NCI-H146 treated with DMSO at 0.1 percent for 48 hours (cell line): ENCODE measurements around the gene CEMP1.

ENCODE experiments used
- DNase-seq: peaks from one replicate; lab custom pipeline; 2025; ENCODE audit not compliant: unreplicated experiment; lab: John Stamatoyannopoulos, UW

The CEMP1 gene

GRCh38 chr16:2486645-2487516 is 44.3 kb downstream of the CEMP1 start:
- DNase-seq = no peak

DNA sequence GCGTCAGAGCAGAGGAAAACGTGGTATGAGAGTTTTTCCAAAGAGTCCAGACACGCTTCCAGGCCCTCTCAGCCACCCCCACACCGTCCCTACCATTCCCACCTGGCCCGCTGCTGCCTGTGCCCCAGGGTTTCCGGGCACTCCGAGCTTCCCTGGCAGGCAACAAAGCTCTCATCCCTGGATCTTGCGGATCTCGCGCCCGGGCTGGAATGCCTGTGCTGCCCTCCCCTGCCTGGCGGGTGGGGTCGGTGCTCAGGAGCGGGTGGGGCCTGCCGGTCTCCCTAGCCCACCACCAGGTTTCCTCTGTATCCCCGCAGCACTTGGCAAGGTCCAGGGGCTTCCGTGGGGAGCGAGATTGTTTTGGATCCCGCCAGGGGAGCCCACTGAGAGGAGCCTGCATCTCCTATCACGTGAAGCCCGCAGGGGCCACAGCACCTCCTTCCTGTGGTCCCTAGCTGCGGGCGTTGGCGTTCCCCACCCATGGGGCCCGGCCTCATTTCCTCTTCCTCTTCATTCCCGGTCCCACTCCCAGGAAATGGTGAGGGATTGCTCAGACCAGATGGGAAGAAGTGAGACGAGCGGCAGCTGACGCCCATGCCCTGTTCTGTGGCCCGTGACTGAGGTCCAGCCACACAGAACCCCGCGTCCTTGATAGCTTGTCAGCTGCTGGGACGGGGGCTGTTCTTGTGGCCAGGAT is 45.2 kb downstream of the CEMP1 start:
- no peak for DNase-seq

DNA sequence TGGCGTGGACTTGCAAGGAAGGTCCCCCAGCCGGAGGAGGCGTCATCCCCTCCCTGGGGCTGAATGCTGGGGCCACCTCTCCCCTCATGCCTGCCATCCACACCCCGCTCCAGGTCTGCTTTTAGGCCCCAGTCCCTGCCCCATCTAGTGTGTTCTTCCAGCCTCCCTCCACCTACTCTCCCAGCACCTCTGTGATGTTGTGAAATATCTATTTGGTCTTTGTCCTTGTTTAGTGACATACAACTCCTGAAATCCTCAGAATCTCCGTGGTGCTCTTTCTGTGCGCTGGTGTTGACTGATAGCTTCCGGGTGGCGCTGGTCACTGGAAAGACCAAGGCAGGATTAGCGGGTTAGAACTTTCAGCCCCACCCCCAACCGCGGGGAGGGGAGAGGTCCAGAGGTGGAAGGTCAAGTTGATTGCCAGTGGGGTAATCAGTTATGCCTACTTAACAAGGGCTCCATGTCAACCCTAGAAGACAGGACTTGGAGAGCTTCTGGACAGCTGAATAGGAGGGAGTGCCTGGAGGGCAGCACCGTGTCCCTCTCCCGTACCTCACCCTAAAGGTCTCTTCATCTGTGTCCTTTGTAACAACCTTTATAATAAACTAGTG is 46.2 kb downstream of the CEMP1 start:
- DNase-seq = no peak

DNA sequence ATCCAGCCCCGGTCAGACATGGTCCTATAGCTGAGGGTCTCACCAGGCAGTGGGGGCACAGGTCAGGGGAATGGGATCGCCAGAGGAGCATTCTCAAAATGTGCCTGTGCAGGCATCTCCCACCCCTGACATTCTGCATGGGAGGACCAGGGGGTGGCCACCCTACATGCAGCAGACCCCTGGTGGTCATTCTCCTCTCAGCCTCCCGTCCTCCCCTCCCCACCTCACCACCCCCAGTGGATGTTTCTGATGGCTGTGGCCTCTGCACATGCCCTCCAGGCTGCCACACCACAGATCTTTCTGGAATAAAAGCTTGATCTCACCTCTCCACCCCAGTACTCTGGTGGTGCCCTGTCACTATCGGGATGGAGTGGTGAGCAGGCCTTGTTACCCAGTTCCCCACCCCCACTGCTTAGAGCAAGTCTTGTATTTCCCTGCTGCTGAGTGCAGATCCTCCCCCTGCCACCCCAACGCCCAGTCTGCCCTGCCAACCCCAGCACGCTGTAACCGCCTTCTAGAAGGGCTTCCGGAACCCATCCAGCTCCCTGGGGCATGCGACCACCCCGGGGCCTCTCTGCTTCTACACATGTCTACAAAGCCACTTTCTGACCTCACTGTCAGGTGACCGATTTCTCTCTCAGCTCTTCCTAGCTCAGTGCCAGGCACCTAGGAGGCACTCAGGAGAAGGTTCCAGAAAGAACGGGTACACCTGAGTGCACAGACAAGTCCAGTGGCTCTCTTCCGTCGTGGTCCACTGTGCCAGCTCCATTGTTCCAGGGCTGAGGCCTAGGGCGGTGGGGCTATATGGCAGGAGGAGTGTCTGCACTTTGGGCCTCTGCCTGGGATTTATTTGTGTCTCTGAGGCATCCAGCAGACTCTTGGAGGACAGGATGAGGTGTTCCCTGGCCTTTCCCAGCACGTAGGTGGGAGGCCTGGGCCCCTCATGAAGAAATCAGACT is 47.0 kb downstream of the CEMP1 start:
- no peak for DNase-seq

DNA sequence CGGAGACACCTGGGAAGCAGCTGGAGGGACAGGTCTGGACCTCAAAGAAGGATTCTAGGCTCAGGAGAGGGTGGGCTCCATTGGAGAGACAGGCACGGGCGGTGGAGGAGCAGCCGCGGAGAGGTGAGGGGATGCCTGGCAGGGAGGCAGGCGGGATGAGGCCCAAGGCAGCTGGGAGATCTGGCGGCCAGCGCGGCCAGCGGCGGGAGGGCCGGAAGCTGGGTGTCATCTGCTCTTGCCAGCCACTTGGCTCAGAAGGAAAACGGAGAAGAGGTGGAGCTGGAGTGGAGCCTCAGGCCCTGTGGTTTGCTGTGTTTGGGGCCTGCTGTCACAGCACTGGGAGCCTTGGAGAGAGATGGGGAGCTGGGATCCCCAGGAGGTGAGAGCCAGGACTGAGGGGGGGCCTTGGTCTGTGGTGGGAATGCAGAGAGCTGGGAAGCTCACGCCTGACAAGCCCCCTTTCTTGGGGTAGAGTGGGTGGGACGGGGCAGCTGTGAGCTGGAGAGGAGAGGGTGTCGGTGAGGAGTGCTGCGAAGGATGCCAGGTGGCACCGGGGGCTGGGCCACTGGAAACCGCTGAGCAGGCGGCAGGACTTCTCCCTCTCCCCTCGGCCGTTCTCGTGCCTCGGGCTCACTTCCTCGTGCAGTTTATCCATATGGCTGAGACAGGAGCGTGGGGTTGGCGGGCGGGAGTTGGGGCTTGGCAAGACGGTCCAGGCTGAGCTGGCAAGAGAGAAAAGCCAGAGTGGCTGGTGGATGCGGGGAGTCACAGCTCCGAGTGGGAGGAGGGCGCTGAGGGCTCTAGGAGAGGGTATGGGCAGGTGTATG is 48.3 kb downstream of the CEMP1 start:
- no peak for DNase-seq

- no peak for DNase-seq
Observed at GRCh38 chr16:2482249-2482648, 49.0 kb downstream of the CEMP1 start.

DNA sequence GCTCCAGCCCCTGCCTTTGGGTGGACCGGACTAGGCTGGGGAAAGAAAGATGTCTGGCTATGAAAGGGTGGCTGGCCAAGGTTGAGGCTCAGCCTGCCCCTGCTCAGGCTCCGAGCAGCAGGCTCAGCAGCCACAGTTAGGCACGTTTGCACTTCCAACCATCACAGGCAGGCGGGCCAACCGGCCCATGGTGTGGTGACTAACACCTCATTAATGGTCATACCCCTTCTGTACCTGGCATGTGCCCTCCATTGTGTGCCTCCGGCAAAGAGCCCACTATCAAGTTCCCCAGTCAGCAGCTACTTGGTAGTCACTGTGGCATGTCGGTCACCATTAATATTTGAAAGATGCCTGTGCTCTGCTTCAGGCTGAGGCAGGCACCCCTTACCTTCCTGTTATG is 49.5 kb downstream of the CEMP1 start:
- no peak for DNase-seq

- no peak for DNase-seq
Observed at GRCh38 chr16:2480948-2481347, 50.3 kb downstream of the CEMP1 start.
